Ovary (tissue), 3 donors: Measurements from ENCODE around the gene DYRK2.

Source experiments
- POLR2A ChIP-seq: fragments of 450-650 bp; IDR thresholded peaks from one replicate; pipeline ENCODE4 v1.6.1; 2017; ENCODE audit warnings: antibody characterized with exemption, mild to moderate bottlenecking, moderate library complexity
- TF ChIP-seq, protein P1 (sequence below), 3 donors: fragments of 450-650 bp in 2 of 3; fragments of 200-600 bp in 1 of 3; IDR thresholded peaks; one replicate each; pipeline versions ENCODE4 v1.5.1 to v1.8.0; 2016 to 2022; ENCODE audit warnings: antibody characterized with exemption in 3 of 3, mild to moderate bottlenecking in 1 of 3
- donor health status: DM: no; HTN: no; CAD: no.

DNA sequence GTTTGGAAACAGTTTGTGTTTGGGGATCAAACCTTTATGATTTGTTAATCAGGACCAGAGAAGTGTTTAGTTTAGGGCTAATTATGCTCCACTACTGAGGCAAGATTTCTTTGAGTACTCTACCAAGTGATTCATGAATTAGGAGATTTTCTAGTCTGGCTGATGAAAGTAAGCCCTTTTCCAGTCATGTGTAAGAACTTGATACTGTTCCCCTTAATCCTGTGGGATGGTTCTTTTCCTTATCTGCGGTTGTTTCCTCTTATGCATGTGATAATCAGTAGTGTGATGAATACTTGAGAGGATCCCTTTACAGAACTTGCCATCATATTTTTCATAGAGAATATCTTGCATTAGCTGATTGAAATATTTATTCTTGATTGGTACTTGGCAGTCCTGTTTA lies 42.1 kb downstream of the DYRK2 start:
- TF ChIP-seq, protein P1, sequence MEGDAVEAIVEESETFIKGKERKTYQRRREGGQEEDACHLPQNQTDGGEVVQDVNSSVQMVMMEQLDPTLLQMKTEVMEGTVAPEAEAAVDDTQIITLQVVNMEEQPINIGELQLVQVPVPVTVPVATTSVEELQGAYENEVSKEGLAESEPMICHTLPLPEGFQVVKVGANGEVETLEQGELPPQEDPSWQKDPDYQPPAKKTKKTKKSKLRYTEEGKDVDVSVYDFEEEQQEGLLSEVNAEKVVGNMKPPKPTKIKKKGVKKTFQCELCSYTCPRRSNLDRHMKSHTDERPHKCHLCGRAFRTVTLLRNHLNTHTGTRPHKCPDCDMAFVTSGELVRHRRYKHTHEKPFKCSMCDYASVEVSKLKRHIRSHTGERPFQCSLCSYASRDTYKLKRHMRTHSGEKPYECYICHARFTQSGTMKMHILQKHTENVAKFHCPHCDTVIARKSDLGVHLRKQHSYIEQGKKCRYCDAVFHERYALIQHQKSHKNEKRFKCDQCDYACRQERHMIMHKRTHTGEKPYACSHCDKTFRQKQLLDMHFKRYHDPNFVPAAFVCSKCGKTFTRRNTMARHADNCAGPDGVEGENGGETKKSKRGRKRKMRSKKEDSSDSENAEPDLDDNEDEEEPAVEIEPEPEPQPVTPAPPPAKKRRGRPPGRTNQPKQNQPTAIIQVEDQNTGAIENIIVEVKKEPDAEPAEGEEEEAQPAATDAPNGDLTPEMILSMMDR (IDR thresholded peaks at IDR 0.05) = no peak
- TF ChIP-seq POLR2A = no peak
